HG03457 (cell line): Measurements from ENCODE around the gene ATXN1.
"Not testable (repeated sequence)": the region's sequence is repeated elsewhere in the genome, so short reads cannot be mapped to it uniquely, and the experiment has no call there.

Source experiments
- ATAC-seq: cut with Tn5 transposase; IDR thresholded peaks from one replicate; pipeline ENCODE4 v1.9.1; 2021; ENCODE audit warnings: moderate number of reproducible peaks; ENCODE audit not compliant: unreplicated experiment

ATXN1 gene

GRCh38 chr6:16274483-16274882 is 486.8 kb downstream of the ATXN1 start:
- ATAC-seq, result no peak

- ATAC-seq, result no peak
These were observed 488.0 kb downstream of the ATXN1 start for GRCh38 chr6:16273256-16273655.

GRCh38 chr6:16272201-16272600 is 489.1 kb downstream of the ATXN1 start:
- no peak for ATAC-seq

GRCh38 chr6:16271428-16271827 is 489.8 kb downstream of the ATXN1 start:
- no peak for ATAC-seq

GRCh38 chr6:16270178-16270794 is 491.0 kb downstream of the ATXN1 start:
- no peak for ATAC-seq

- not testable (repeated sequence) for ATAC-seq
These were observed 491.7 kb downstream of the ATXN1 start for GRCh38 chr6:16269442-16270070.

GRCh38 chr6:16267428-16268263 is 493.6 kb downstream of the ATXN1 start:
- no peak for ATAC-seq

GRCh38 chr6:16265351-16266341 is 495.6 kb downstream of the ATXN1 start:
- ATAC-seq, result no peak

GRCh38 chr6:16264785-16265184 is 496.5 kb downstream of the ATXN1 start:
- ATAC-seq, result no peak

GRCh38 chr6:16263464-16264099 is 497.7 kb downstream of the ATXN1 start:
- ATAC-seq, result not testable (repeated sequence)

GRCh38 chr6:16262773-16263172 is 498.5 kb downstream of the ATXN1 start:
- not testable (repeated sequence) for ATAC-seq

- ATAC-seq, result not testable (repeated sequence)
These were observed 500.7 kb downstream of the ATXN1 start for GRCh38 chr6:16260602-16261001.

GRCh38 chr6:16259604-16260003 is 501.7 kb downstream of the ATXN1 start:
- ATAC-seq, result not testable (repeated sequence)

- ATAC-seq, result no peak
These were observed 502.6 kb downstream of the ATXN1 start for GRCh38 chr6:16258709-16259075.

- ATAC-seq, result no peak
These were observed 503.1 kb downstream of the ATXN1 start for GRCh38 chr6:16257999-16258708.

GRCh38 chr6:16256781-16257180 is 504.5 kb downstream of the ATXN1 start:
- ATAC-seq, result no peak

- no peak for ATAC-seq
These were observed 506.7 kb downstream of the ATXN1 start for GRCh38 chr6:16254535-16254934.

- ATAC-seq, result no peak
These were observed 507.7 kb downstream of the ATXN1 start for GRCh38 chr6:16253399-16254144.
